ENCODE measurements around the gene GPC5. TPM values are rescaled to one million over a fixed set of nuclear protein-coding genes. Genes with fewer than 3 reads are reported as not detected.

The GPC5 gene
- total and polyA plus RNA-seq, 9 of the 15 experiments (the other 6 are each of a cell fraction or from before 2014, with no cell fraction given) = 0.18 to 0.27 TPM; not detected in 7

GRCh38 chr13:92626274-92626673 is 1227.9 kb downstream of the GPC5 start:
- FAIRE-seq (no peak), DNase-seq (ENCODE audit: extremely low read depth in 1 of 4, low spot score in 3 of 4) (no peak), ATAC-seq (no peak)
- no peak overlapping the region for H3K9ac ChIP-seq (ENCODE audit: insufficient read depth in 1 of 2, low read depth in 2 of 2, low read length in 2 of 2)
- BruUV-seq (replicated peaks) = no TSS peak
- POLR2A ChIA-PET = interaction anchor here (0.7 kb wide), 1 partner anchor 12 kb away, joined by 3 read pairs; no protein-coding TSS in a partner anchor
- H2AFZ ChIP-seq (ENCODE audit: low read depth, low read length) = no peak overlapping the region
- H3K36me3 ChIP-seq (ENCODE audit: control insufficient read depth, insufficient read depth, low read length) = no peaks in the 10 kb centered on the region
- peaks cover 2% of the 10 kb centered on the region; the same call in 1 of the 2 replicates for H3K9me3 ChIP-seq (replicated peaks; ENCODE audit: control insufficient read depth, insufficient read depth, low read depth, low read length)
- WGBS (ENCODE audit: insufficient coverage, low coverage, missing lambda C conversion rate) = under 1% methylated on average over 4 of the region's 4 CpGs
- H4K20me1 ChIP-seq (replicated peaks; ENCODE audit: control insufficient read depth, insufficient read depth, low read length) = no peaks in the 10 kb centered on the region
- H3K27me3 ChIP-seq (ENCODE audit: control insufficient read depth in 2 of 2, insufficient read depth in 2 of 2, low read length in 2 of 2) = no peaks in the 10 kb centered on the region
- intact Hi-C loops (cut with micrococcal nuclease) (no loop called here), in situ Hi-C loops (cut with MboI) (no loop called here)
- no peak overlapping the region for H3K4me3 ChIP-seq
- H3K79me2 ChIP-seq (ENCODE audit: control insufficient read depth, insufficient read depth, low read length) = no peaks in the 10 kb centered on the region
- H3K4me2 ChIP-seq (ENCODE audit: insufficient read depth, low read length) = no peak overlapping the region
- H3K9me1 ChIP-seq (ENCODE audit: control insufficient read depth, insufficient read depth, low read length) = no peaks in the 10 kb centered on the region
- CTCF ChIA-PET (ENCODE audit: low intra/inter-chr PET ratio) = interaction anchor here (0.6 kb wide), 1 partner anchor 21 kb away, joined by 3 read pairs; no protein-coding TSS in a partner anchor
- no peak overlapping the region for H3K27ac ChIP-seq (ENCODE audit: extremely low read depth, low read depth, low read length)
- no peaks in the 10 kb centered on the region for H3K4me1 ChIP-seq (replicated peaks in 1 of 2; ENCODE audit: control insufficient read depth in 2 of 2, insufficient read depth in 2 of 2, low read length in 2 of 2)
- TF ChIP-seq, protein P1, sequence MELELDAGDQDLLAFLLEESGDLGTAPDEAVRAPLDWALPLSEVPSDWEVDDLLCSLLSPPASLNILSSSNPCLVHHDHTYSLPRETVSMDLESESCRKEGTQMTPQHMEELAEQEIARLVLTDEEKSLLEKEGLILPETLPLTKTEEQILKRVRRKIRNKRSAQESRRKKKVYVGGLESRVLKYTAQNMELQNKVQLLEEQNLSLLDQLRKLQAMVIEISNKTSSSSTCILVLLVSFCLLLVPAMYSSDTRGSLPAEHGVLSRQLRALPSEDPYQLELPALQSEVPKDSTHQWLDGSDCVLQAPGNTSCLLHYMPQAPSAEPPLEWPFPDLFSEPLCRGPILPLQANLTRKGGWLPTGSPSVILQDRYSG (tag; conservative IDR thresholded peaks at IDR 0.05; ENCODE audit: low read depth) = no peak
- TF ChIP-seq CBX3 (IDR thresholded peaks at IDR 0.05; ENCODE audit: borderline replicate concordance in 1 of 2, low read length in 2 of 2) (peak in 1 of 2 experiments; percentile 83; a peak in 1 of 3 replicates), NR1H2 (CRISPR knock-in tag; IDR thresholded peaks at IDR 0.05) (no peak), ETV6 (IDR thresholded peaks at IDR 0.05; ENCODE audit: borderline replicate concordance in 1 of 2, low read depth in 2 of 2, low read length in 1 of 2) (no peak), ETV6 (CRISPR knock-in tag; IDR thresholded peaks at IDR 0.05; ENCODE audit: borderline replicate concordance) (no peak), BDP1 (IDR thresholded peaks at IDR 0.05; ENCODE audit: insufficient read depth, insufficient read length) (no peak), MNT (conservative IDR thresholded peaks at IDR 0.05) (no peak), CC2D1A (IDR thresholded peaks at IDR 0.05) (no peak), BRF1 (IDR thresholded peaks at IDR 0.05; ENCODE audit: borderline replicate concordance, extremely low read depth, insufficient read length) (no peak), RCOR1 (IDR thresholded peaks at IDR 0.05; ENCODE audit: borderline replicate concordance in 1 of 2, low read depth in 2 of 2, low read length in 2 of 2) (no peak), NR2C1 (IDR thresholded peaks at IDR 0.05) (no peak), NR2C1 (tag; IDR thresholded peaks at IDR 0.05) (no peak), FOXJ3 (CRISPR knock-in tag; IDR thresholded peaks at IDR 0.05) (peak; percentile 23; the same call in 1 of the 2 replicates), ZNF280B (CRISPR knock-in tag; IDR thresholded peaks at IDR 0.05) (0 out of 2 replicates have a peak, but pooled peaks have one; percentile 16), MTA2 (IDR thresholded peaks at IDR 0.05; ENCODE audit: low read depth) (no peak), SMARCB1 (IDR thresholded peaks at IDR 0.05; ENCODE audit: insufficient read length, low read depth) (no peak)
- TF ChIP-seq, protein P2, sequence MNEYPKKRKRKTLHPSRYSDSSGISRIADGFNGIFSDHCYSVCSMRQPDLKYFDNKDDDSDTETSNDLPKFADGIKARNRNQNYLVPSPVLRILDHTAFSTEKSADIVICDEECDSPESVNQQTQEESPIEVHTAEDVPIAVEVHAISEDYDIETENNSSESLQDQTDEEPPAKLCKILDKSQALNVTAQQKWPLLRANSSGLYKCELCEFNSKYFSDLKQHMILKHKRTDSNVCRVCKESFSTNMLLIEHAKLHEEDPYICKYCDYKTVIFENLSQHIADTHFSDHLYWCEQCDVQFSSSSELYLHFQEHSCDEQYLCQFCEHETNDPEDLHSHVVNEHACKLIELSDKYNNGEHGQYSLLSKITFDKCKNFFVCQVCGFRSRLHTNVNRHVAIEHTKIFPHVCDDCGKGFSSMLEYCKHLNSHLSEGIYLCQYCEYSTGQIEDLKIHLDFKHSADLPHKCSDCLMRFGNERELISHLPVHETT (CRISPR knock-in tag; conservative IDR thresholded peaks at IDR 0.05 in 1 of 2, IDR thresholded peaks at IDR 0.05 in 1 of 2) = 0 out of 4 replicates have a peak, but pooled peaks of 1 of the 2 experiments have one; percentile 79
